IPS DF 6.9 (cell line): Measurements from ENCODE around the gene NCBP2L.

Experiments used
- DNase-seq: peaks from one replicate; pipeline ENCODE4 v3.0.0-alpha.2; 2013; ENCODE audit warnings: low read depth, low spot score
- H3K27ac ChIP-seq: one replicate; pipeline ENCODE4 v1.5.1; 2013; ENCODE audit warnings: low read length, control low read depth
- H3K27me3 ChIP-seq: 2 replicates; pipeline ENCODE4 v1.6.1; 2013; ENCODE audit warnings: mild to moderate bottlenecking, low read length; ENCODE audit not compliant: control insufficient read depth, insufficient read depth
- H3K36me3 ChIP-seq: 2 replicates; pipeline ENCODE4 v1.6.1; 2013; ENCODE audit warnings: low read length; ENCODE audit not compliant: control insufficient read depth, insufficient read depth
- H3K4me1 ChIP-seq: 2 replicates; pipeline ENCODE4 v1.6.1; 2013; ENCODE audit warnings: low read length; ENCODE audit not compliant: control insufficient read depth, insufficient read depth
- H3K4me3 ChIP-seq: 2 replicates; pipeline ENCODE4 v1.5.1; 2013; ENCODE audit warnings: mild to moderate bottlenecking, low read length
- H3K9me3 ChIP-seq: 2 replicates; pipeline ENCODE4 v1.6.1; 2013; ENCODE audit warnings: low read length, inconsistent platforms; ENCODE audit not compliant: control insufficient read depth, insufficient read depth
- WGBS: extraction: QIAGEN DNeasy Blood & Tissue Kit; methylation state at CpG from one replicate; pipeline ENCODE4 v1.1.7; 2013; ENCODE audit warnings: mixed read lengths, missing lambda C conversion rate; ENCODE audit not compliant: insufficient read length, insufficient coverage; 5-methylcytosine and 5-hydroxymethylcytosine counted together

The NCBP2L gene

DNA sequence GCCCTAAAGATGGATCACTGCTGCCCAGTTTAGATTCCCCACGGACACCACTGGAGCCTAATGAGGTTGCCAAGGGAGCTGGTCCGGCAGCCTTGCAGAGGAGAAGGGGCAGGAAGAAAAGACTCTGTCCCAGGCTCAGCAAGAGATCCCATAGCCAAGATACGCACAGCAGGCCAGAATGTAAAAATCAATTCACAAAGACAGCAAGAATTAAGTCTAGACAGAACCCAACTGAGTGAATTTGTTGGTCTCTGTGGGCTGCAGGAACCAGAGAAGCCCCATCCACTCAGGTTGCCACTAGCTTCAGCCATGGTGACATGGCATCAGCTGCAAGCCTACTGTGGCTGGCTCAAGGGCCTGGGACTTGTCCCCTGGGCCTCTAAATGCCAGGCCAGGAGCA, 24.8 kb upstream of the NCBP2L start:
- Histone ChIP-seq H3K4me3 (no peak overlapping the region), H3K27me3 (no peaks in the 10 kb centered on the region)
- WGBS: no CpG with 5 or more reads among the region's 3 CpGs

GRCh38 chrX:107753187-107753586, 24.3 kb upstream of the NCBP2L start:
- WGBS: no CpG with 5 or more reads among the region's 4 CpGs
- H3K27ac ChIP-seq: no peak overlapping the region

More for the DNA sequence above, 24.8 kb upstream of the NCBP2L start:
- no peak overlapping the region for H3K27ac ChIP-seq
- DNase-seq: no peak
- peaks cover 2% of the 10 kb centered on the region; the same call in 1 of the 2 replicates for H3K4me1 ChIP-seq
- no peaks in the 10 kb centered on the region for H3K36me3 ChIP-seq
- H3K9me3 ChIP-seq: no peaks in the 10 kb centered on the region

GRCh38 chrX:107755721-107756120, 21.8 kb upstream of the NCBP2L start:
- no peak for DNase-seq
- Histone ChIP-seq H3K27ac (no peak overlapping the region), H3K36me3 (no peaks in the 10 kb centered on the region), H3K27me3 (no peaks in the 10 kb centered on the region), H3K4me1 (peaks cover 2% of the 10 kb centered on the region; the same call in 1 of the 2 replicates), H3K9me3 (no peaks in the 10 kb centered on the region), H3K4me3 (no peak overlapping the region)
- WGBS: no CpG with 5 or more reads among the region's 3 CpGs

More at GRCh38 chrX:107753187-107753586, 24.3 kb upstream of the NCBP2L start:
- Histone ChIP-seq H3K27me3 (no peaks in the 10 kb centered on the region), H3K4me3 (no peak overlapping the region), H3K9me3 (no peaks in the 10 kb centered on the region), H3K4me1 (peaks cover 2% of the 10 kb centered on the region; the same call in 1 of the 2 replicates), H3K36me3 (no peaks in the 10 kb centered on the region)
- no peak for DNase-seq

GRCh38 chrX:107758231-107758766, 19.2 kb upstream of the NCBP2L start:
- Histone ChIP-seq H3K27me3 (no peaks in the 10 kb centered on the region), H3K4me3 (no peak overlapping the region), H3K27ac (no peak overlapping the region), H3K36me3 (no peaks in the 10 kb centered on the region), H3K9me3 (no peaks in the 10 kb centered on the region), H3K4me1 (no peaks in the 10 kb centered on the region)
- WGBS: no CpG with 5 or more reads among the region's 5 CpGs
- DNase-seq: no peak

- Histone ChIP-seq H3K9me3 (no peaks in the 10 kb centered on the region), H3K4me3 (no peak overlapping the region), H3K4me1 (no peaks in the 10 kb centered on the region), H3K36me3 (no peaks in the 10 kb centered on the region), H3K27me3 (no peaks in the 10 kb centered on the region), H3K27ac (no peak overlapping the region)
- no peak for DNase-seq
- WGBS: no CpG with 5 or more reads among the region's 5 CpGs
Measured at GRCh38 chrX:107760304-107761077, 17.0 kb upstream of the NCBP2L start.

GRCh38 chrX:107763647-107764046, 13.9 kb upstream of the NCBP2L start:
- no peak overlapping the region for H3K4me3 ChIP-seq
- H3K27ac ChIP-seq: no peak overlapping the region
- H3K36me3 ChIP-seq: no peaks in the 10 kb centered on the region
- H3K9me3 ChIP-seq: no peaks in the 10 kb centered on the region
- no CpG with 5 or more reads among the region's 1 CpG for WGBS
- H3K27me3 ChIP-seq: no peaks in the 10 kb centered on the region
- DNase-seq: no peak
- H3K4me1 ChIP-seq: no peaks in the 10 kb centered on the region

DNA sequence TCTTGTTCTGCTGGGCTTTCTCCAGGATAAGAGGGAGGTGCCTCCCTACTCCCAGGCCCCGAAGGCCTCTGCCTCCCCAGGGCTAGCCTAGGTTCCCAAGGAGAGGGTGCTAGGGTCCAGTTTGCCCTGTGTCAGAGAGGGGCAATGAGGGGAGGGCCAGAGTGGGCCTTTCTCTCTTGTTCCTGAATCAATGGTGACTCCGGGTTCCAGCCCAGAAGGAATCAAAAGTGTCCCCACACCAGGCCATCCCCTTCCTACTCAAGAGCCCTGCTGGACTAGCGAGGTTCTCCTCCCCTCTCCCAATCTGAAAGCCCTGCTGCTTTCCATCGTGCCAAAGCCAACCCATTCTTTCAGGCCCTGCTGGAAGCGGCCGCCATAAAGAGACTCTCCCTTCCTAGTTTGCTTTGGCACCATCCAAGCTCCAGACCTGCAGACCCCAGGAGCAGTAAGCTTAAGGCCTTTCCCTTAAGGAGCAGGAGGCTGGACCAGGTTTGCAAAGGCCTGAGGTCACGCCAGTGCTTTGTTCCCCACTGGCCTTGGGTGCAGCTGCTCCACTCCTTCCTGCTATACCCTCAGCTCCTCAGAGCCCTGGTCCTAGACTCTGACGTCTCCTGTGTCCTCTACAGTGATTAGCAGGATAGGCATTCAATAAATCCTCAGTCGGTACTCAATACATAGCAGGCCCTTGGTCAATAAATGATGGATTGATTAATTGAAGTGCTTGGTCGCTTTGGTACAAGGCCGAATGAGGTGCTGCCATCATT, 12.5 kb upstream of the NCBP2L start:
- Histone ChIP-seq H3K4me1 (no peaks in the 10 kb centered on the region), H3K4me3 (no peak overlapping the region), H3K9me3 (no peaks in the 10 kb centered on the region), H3K27ac (no peak overlapping the region), H3K27me3 (no peaks in the 10 kb centered on the region), H3K36me3 (no peaks in the 10 kb centered on the region)
- DNase-seq: no peak
- WGBS: no CpG with 5 or more reads among the region's 11 CpGs

DNA sequence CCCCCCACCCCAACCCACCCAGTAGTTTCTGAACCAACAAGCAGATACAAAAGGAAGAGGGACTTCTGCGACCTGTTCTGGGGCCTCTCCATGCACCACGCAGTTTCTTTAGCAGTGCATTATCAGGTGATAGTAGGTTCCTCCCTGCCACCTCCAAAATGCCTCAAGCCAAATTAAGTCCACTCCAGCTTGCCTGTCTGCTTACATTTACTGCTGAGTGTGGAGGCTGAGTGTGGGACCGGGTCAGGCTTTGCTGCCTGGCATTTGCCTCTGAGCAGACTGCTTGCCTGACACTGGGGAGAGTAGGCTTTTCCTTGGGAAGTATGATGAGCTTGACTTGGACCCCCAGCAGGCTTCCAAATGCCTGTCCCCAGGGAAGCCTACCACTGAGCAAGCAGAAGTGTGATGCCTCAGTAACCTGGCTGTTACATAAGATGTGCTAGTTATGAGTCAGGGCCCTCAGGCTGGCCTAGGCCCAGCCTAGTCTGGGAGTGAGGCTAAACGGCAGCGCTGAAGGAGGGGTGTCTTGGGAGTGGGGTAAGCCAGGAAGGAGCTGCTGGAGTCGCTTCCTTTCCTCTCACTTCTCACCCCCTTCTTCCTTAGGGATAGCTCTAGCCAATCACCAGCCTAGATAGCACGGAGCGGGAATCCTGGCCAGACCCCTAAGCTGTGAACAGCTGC, 10.9 kb upstream of the NCBP2L start:
- Histone ChIP-seq H3K36me3 (no peaks in the 10 kb centered on the region), H3K4me3 (no peak overlapping the region), H3K27ac (no peak overlapping the region), H3K27me3 (no peaks in the 10 kb centered on the region), H3K9me3 (no peaks in the 10 kb centered on the region), H3K4me1 (no peaks in the 10 kb centered on the region)
- DNase-seq: no peak
- no CpG with 5 or more reads among the region's 8 CpGs for WGBS

- Histone ChIP-seq H3K4me1 (no peaks in the 10 kb centered on the region), H3K9me3 (no peaks in the 10 kb centered on the region), H3K36me3 (no peaks in the 10 kb centered on the region), H3K27me3 (no peaks in the 10 kb centered on the region), H3K4me3 (no peak overlapping the region), H3K27ac (no peak overlapping the region)
- WGBS: no CpG with 5 or more reads among the region's 3 CpGs
- no peak for DNase-seq
Measured at GRCh38 chrX:107768051-107768450, 9.5 kb upstream of the NCBP2L start.
